ENCODE measurements around the gene NCKAP5.

- TF ChIP-seq CTCF (IDR thresholded peaks at IDR 0.05; ENCODE audit: low read length) (no peak), EZH2 (IDR thresholded peaks at IDR 0.05; ENCODE audit: borderline replicate concordance, low read length) (no peak)
These were observed 163.0 kb downstream of the NCKAP5 start for GRCh38 chr2:133405252-133405651.
